GM18526 (cell line): ENCODE results near the gene TARM1.
A peak's percentile ranks its signal among the peaks of the same experiment; 100 is the strongest.

Source experiments
- POLR2A ChIP-seq: IDR thresholded peaks from 3 replicates; pipeline ENCODE4 v1.6.1; 2011; ENCODE audit not compliant: insufficient read length; ENCODE audit errors: extremely low read depth

TARM1 gene

GRCh38 chr19:54081032-54081431 is at the start of gene TARM1:
TSS of gene TARM1 (minus strand) at chr19:54081365. CDS start at chr19:54081340, 25 bp downstream.
- no peak for TF ChIP-seq POLR2A

DNA sequence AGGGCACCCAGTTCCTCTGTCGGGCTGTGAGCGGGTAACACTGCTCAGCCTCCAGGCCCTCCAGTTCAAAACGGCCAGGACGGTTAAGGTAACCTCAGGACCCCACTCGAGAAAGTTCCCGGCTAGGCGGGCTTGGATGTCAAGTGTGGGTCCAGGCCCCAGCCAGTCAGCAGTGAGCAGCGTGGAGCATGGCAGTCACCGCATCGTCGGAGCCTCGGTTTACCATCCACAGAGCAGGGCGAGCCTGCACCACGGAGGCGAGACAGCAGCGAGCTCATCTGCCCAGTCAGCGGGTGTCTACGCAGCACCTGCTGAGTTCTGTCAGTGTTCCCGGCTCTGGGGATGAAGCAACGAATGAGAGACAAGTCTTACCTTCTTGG is 48.4 kb upstream of the TARM1 start:
- TF ChIP-seq POLR2A, result no peak

- no peak for TF ChIP-seq POLR2A
Observed at GRCh38 chr19:54128796-54129616, 47.8 kb upstream of the TARM1 start.

DNA sequence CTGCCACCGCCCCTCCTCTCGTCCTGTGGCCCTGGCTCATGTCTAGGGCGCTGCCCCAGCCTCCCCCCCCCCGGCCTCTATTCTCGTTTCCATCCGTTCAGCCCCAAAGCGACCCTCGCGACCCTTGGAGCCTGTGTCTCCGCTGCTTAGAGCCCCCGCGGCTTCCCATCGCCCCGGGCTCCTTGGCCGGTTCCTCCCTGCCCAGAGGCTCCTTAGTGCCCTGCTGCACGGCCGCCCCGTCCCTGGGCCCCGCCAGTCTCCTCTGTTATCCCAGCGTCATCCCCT is 47.2 kb upstream of the TARM1 start:
- TF ChIP-seq POLR2A, result no peak

GRCh38 chr19:54127688-54128440 is 46.7 kb upstream of the TARM1 start:
- TF ChIP-seq POLR2A, result no peak

GRCh38 chr19:54125713-54126112 is 44.5 kb upstream of the TARM1 start:
- TF ChIP-seq POLR2A, result no peak

GRCh38 chr19:54124393-54124792 is 43.2 kb upstream of the TARM1 start:
- no peak for TF ChIP-seq POLR2A

DNA sequence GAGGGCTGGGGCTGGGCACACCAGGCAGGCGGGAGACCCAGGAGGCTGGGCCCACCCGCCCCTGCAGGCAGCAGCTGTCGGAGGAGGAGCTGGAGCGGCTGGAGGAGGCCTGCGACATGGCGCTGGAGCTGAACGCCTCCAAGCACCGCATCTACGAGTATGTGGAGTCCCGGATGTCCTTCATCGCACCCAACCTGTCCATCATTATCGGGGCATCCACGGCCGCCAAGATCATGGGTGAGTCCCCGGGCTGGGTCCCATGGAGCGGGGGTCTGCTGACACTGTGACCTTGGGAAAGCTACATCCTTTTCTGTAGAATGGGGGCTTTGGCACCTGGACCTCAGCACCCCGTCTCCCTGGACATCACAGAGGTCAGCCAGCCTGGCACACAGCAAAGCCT is 42.5 kb upstream of the TARM1 start:
- no peak for TF ChIP-seq POLR2A

GRCh38 chr19:54121259-54121658 is 40.1 kb upstream of the TARM1 start:
- no peak for TF ChIP-seq POLR2A

DNA sequence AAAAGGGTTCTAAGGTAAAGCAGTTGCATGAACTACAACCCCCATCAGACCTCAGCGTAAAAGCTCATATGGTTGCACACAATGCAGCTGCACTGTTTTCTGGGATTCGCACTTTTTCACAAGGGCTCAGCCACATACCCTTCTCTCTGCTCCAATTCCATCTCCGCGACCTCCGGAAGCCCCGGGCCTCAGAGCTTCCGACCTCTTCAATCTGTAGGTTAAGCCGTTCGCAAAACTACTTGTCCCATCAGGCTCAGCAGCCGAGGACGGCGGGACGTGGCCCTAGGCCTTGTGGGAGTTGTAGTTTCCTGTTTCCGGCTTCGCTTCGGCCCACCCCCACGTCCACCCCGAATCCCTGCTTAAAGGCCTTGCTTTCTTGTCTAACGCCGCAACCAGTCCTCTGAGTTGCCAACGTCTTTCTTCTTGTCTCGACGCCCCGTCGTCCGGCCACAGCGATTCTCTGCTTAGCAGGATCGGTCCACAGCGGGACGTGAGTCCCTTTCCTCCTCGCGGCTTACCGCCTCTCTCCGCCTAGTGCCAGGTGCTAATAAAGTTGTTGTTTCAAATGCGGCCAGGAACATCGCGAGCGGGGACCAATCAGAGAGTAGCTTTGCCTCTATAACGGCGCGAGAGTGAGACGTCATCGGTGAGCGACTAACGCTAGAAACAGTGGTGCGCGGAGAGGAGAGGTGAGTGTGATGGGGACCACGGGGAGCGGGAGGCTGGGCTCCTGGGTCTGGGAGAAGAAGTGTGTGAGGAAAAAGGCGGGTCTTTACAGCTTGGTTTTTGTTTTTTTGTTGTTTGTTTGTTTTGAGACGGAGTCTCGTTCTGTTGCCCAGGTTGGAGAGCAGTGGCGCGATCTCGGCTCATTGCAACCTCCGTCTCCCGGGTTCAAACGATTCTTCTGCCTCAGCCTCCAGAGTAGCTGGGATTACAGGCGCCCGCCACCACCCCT is 34.2 kb upstream of the TARM1 start, which contains the start of the genes PRPF31 and TFPT:
PRPF31 (plus strand) TSS at position 646 of the 955 bp plus-strand sequence. CDS start 2,525 bp downstream, outside the sequence.
TFPT (minus strand) TSS at position 549 of the 955 bp plus-strand sequence; CDS start at position 161, 388 bp downstream.
- peak; percentile 74 for TF ChIP-seq POLR2A

DNA sequence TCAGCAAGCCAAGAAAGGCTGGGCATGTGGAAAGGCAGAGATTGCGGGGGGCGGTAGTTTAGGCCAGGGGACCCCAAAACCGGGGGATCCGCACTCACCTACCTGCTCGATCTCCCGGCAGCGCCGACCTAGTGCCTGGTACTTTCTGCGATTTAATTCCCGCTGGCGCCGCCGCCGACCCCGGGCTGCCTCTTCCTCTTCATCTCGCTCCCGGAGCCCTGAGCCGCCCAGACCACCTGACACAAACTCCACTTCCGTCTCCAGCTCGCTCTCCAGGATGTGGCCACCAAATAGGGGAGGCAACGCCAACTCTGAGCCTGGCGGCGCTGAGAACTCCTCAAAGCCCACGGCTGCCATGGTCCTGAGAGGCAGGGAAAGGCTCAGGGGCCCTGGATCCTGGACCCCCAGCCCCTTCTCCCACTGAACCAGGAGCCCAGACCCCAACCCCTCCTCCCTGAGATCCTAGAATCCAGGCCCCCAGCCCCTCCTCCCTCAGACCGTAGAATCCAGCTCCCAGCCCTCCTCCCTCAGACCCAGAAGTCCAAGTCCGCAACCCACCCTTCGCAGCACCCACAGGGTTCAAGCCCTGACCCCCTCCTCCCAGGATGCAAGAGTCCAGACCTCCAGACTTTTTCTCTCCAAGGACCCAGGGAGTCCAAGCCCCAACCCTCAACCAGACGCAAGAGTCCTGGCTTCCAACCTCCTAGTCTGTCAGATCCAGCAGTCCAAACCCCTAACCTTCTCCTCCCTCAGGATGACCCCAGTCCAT is 33.4 kb upstream of the TARM1 start:
- peak; percentile 32 for TF ChIP-seq POLR2A

- TF ChIP-seq POLR2A, result no peak
Observed at GRCh38 chr19:54109651-54110050, 28.5 kb upstream of the TARM1 start.

- no peak for TF ChIP-seq POLR2A
Observed at GRCh38 chr19:54108496-54108895, 27.3 kb upstream of the TARM1 start.

GRCh38 chr19:54107876-54108490 is 26.8 kb upstream of the TARM1 start:
- TF ChIP-seq POLR2A, result no peak
